Measurements from ENCODE around the gene LGALS7B. TPM values are rescaled to one million over a fixed set of nuclear protein-coding genes. Genes with fewer than 3 reads are reported as not detected.
A peak's percentile ranks its signal among the peaks of the same experiment; 100 is the strongest.
"Not testable (repeated sequence)": the region's sequence is repeated elsewhere in the genome, so short reads cannot be mapped to it uniquely, and the experiment has no call there.

LGALS7B gene
- total RNA-seq, 6 experiments from 2014 or later: not detected

GRCh38 chr19:38792250-38793111 is 3.5 kb downstream of the LGALS7B start:
- no peaks in the 10 kb centered on the region for H3K9me3 Mint-ChIP-seq
- H3K4me3 Mint-ChIP-seq: peak overlapping the region; percentile 18; the same call in 1 of the 2 replicates
- peaks cover 3% of the 10 kb centered on the region; the same call in 1 of the 2 replicates for H3K27me3 Mint-ChIP-seq (ENCODE audit: insufficient read depth)
- H3K27ac Mint-ChIP-seq: no peak overlapping the region
- peak; percentile 43 for TF ChIP-seq CTCF (IDR thresholded peaks at IDR 0.05)
- no peak for DNase-seq
- peaks cover 8% of the 10 kb centered on the region for H3K4me1 Mint-ChIP-seq (ENCODE audit: low read depth)
- H3K36me3 Mint-ChIP-seq (ENCODE audit: low read depth): no peaks in the 10 kb centered on the region

- H3K36me3 Mint-ChIP-seq (ENCODE audit: low read depth): no peaks in the 10 kb centered on the region
- peak overlapping the region; percentile 18; the same call in 1 of the 2 replicates for H3K4me3 Mint-ChIP-seq
- no peak for TF ChIP-seq CTCF (IDR thresholded peaks at IDR 0.05)
- no peaks in the 10 kb centered on the region for H3K9me3 Mint-ChIP-seq
- peak; percentile 9 for DNase-seq
- H3K27ac Mint-ChIP-seq: peak overlapping the region; percentile 4; the same call in 1 of the 2 replicates
- peaks cover 2% of the 10 kb centered on the region; the same call in 1 of the 2 replicates for H3K27me3 Mint-ChIP-seq (ENCODE audit: insufficient read depth)
- H3K4me1 Mint-ChIP-seq (ENCODE audit: low read depth): peaks cover 8% of the 10 kb centered on the region
These were observed 4.2 kb downstream of the LGALS7B start for GRCh38 chr19:38793177-38793576.

- Mint-ChIP-seq H3K4me1 (ENCODE audit: low read depth) (peaks cover 8% of the 10 kb centered on the region), H3K27ac (no peak overlapping the region), H3K27me3 (ENCODE audit: insufficient read depth) (peaks cover 2% of the 10 kb centered on the region; the same call in 1 of the 2 replicates), H3K36me3 (ENCODE audit: low read depth) (no peaks in the 10 kb centered on the region), H3K4me3 (no peak overlapping the region), H3K9me3 (no peaks in the 10 kb centered on the region)
- no peak for DNase-seq
- TF ChIP-seq CTCF (IDR thresholded peaks at IDR 0.05): no peak
These were observed 4.7 kb downstream of the LGALS7B start for GRCh38 chr19:38793671-38794070.

- H3K36me3 Mint-ChIP-seq (ENCODE audit: low read depth): no peaks in the 10 kb centered on the region
- H3K4me1 Mint-ChIP-seq (ENCODE audit: low read depth): peaks cover 14% of the 10 kb centered on the region
These were observed 6.5 kb downstream of the LGALS7B start for GRCh38 chr19:38795549-38795948.

GRCh38 chr19:38796154-38796553 is 7.2 kb downstream of the LGALS7B start:
- Mint-ChIP-seq H3K36me3 (ENCODE audit: low read depth) (no peaks in the 10 kb centered on the region), H3K4me1 (ENCODE audit: low read depth) (peaks cover 14% of the 10 kb centered on the region), H3K27me3 (ENCODE audit: insufficient read depth) (peaks cover 2% of the 10 kb centered on the region; the same call in 1 of the 2 replicates)

More at GRCh38 chr19:38795549-38795948, 6.5 kb downstream of the LGALS7B start:
- Mint-ChIP-seq H3K27ac (no peak overlapping the region), H3K27me3 (ENCODE audit: insufficient read depth) (peaks cover 2% of the 10 kb centered on the region; the same call in 1 of the 2 replicates), H3K4me3 (no peak overlapping the region), H3K9me3 (no peaks in the 10 kb centered on the region)
- no peak for TF ChIP-seq CTCF (IDR thresholded peaks at IDR 0.05)
- DNase-seq: no peak

GRCh38 chr19:38797781-38798180 is 8.8 kb downstream of the LGALS7B start:
- not testable (repeated sequence) for H3K36me3 Mint-ChIP-seq (ENCODE audit: low read depth); H3K4me3 Mint-ChIP-seq; H3K27me3 Mint-ChIP-seq (ENCODE audit: insufficient read depth); H3K27ac Mint-ChIP-seq; DNase-seq; H3K9me3 Mint-ChIP-seq
- peaks cover 14% of the 10 kb centered on the region for H3K4me1 Mint-ChIP-seq (ENCODE audit: low read depth)

More at GRCh38 chr19:38796154-38796553, 7.2 kb downstream of the LGALS7B start:
- no peak for TF ChIP-seq CTCF (IDR thresholded peaks at IDR 0.05)
- Mint-ChIP-seq H3K9me3 (no peaks in the 10 kb centered on the region), H3K27ac (no peak overlapping the region), H3K4me3 (no peak overlapping the region)
- DNase-seq: no peak
